OCI-LY1 (cell line): ENCODE measurements around the gene RNF150.

Experiments
- H2AFZ ChIP-seq: fragments of 200-600 bp; sonication (generic), shearing (Covaris generic); 2 replicates; pipeline ENCODE4 v1.6.0; 2014; ENCODE audit warnings: antibody characterized with exemption, mild to moderate bottlenecking, low read length
- H3F3A ChIP-seq: fragments of 200-600 bp; sonication (generic), shearing (Covaris generic); 2 replicates; pipeline ENCODE4 v1.6.0; 2014; ENCODE audit warnings: mild to moderate bottlenecking, antibody characterized with exemption, low read length, moderate library complexity; ENCODE audit not compliant: insufficient read depth
- H3K27ac ChIP-seq: fragments of 200-600 bp; sonication (generic); 2 replicates; pipeline ENCODE4 v1.5.1; 2014; ENCODE audit warnings: low read length, mixed run types, mild to moderate bottlenecking, low read depth; ENCODE audit not compliant: poor library complexity, severe bottlenecking
- H3K27me3 ChIP-seq: fragments of 200-600 bp; sonication (generic); 2 replicates; pipeline ENCODE4 v1.6.0; 2014; ENCODE audit warnings: antibody characterized with exemption, mild to moderate bottlenecking, low read length, moderate library complexity; ENCODE audit not compliant: insufficient read depth
- H3K36me3 ChIP-seq: fragments of 200-600 bp; sonication (generic); 2 replicates; pipeline ENCODE4 v1.6.1; 2014; ENCODE audit warnings: mild to moderate bottlenecking, antibody characterized with exemption, low read length, moderate library complexity, mixed read lengths; ENCODE audit not compliant: insufficient read depth
- H3K4me1 ChIP-seq: fragments of 200-600 bp; sonication (generic); 2 replicates; pipeline ENCODE4 v1.5.1; 2014; ENCODE audit warnings: mild to moderate bottlenecking, low read length, moderate library complexity; ENCODE audit not compliant: insufficient read depth, severe bottlenecking
- H3K4me2 ChIP-seq: fragments of 200-600 bp; sonication (generic), shearing (Covaris generic); 2 replicates; pipeline ENCODE4 v1.6.1; 2014; ENCODE audit warnings: low read length
- H3K4me3 ChIP-seq: fragments of 200-600 bp; sonication (generic); 2 replicates; pipeline ENCODE4 v1.5.1; 2014; ENCODE audit warnings: low read length, low read depth, mild to moderate bottlenecking, mixed read lengths; ENCODE audit not compliant: poor library complexity, severe bottlenecking
- H3K79me2 ChIP-seq: fragments of 200-600 bp; shearing (Covaris generic); 2 replicates; pipeline ENCODE4 v1.6.1; 2016; ENCODE audit warnings: mixed run types, low read length, mixed read lengths; ENCODE audit not compliant: insufficient read depth
- H3K9ac ChIP-seq: fragments of 200-600 bp; sonication (generic), shearing (Covaris generic); 2 replicates; pipeline ENCODE4 v1.6.1; 2014; ENCODE audit warnings: mild to moderate bottlenecking, low read length, mixed read lengths
- H3K9me2 ChIP-seq: fragments of 200-600 bp; sonication (generic), shearing (Covaris generic); 2 replicates; pipeline ENCODE4 v1.6.1; 2014; ENCODE audit warnings: low read depth, mild to moderate bottlenecking, low read length, mixed read lengths
- H3K9me3 ChIP-seq: fragments of 200-600 bp; shearing (Covaris generic); 2 replicates; pipeline ENCODE4 v1.6.1; 2014; ENCODE audit warnings: low read length, mixed read lengths
- H4K20me1 ChIP-seq: fragments of 200-600 bp; sonication (generic), shearing (Covaris generic); 2 replicates; pipeline ENCODE4 v1.6.0; 2016; ENCODE audit warnings: mild to moderate bottlenecking, low read length; ENCODE audit not compliant: insufficient read depth
- EZH2 ChIP-seq: fragments of 200-600 bp; sonication (generic), shearing (Covaris generic); IDR thresholded peaks from 2 replicates; pipeline ENCODE4 v1.8.0; 2017; ENCODE audit warnings: borderline replicate concordance, mixed run types, mild to moderate bottlenecking, antibody characterized with exemption, low read length, moderate library complexity, mixed read lengths
- TF ChIP-seq, protein P1 (sequence below): fragments of 200-600 bp; sonication (generic), shearing (Covaris generic); IDR thresholded peaks from 2 replicates; pipeline ENCODE4 v1.5.1; 2017; ENCODE audit warnings: mild to moderate bottlenecking, antibody characterized with exemption, low read length, moderate library complexity, mixed read lengths

Gene RNF150

DNA sequence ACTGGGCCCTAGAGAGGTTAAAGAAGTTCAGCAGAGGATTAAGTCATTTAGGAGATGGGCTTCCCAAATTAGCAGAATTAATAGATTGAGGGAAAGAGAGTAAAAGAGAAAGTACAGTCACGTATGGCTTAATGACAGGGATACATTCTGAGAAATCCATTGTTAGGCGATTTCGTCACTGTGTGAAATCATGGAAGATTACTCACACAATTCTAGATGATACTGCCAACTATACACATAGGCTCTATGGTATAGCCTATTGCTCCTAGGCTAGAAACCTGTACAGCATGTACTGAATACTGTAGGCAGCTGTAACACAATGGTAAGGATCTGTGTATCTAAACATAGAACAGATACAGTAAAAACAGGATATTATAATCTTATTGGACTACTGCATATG is 180.6 kb downstream of the RNF150 start:
- H3K9me2 ChIP-seq: no peaks in the 10 kb centered on the region
- H3K9ac ChIP-seq: no peak overlapping the region
- no peaks in the 10 kb centered on the region for H3K79me2 ChIP-seq
- H3K4me2 ChIP-seq: no peak overlapping the region
- no peaks in the 10 kb centered on the region for H3K27me3 ChIP-seq
- H3K36me3 ChIP-seq: no peaks in the 10 kb centered on the region
- H3F3A ChIP-seq: no peaks in the 10 kb centered on the region
- H4K20me1 ChIP-seq: no peaks in the 10 kb centered on the region
- H2AFZ ChIP-seq: no peak overlapping the region
- H3K27ac ChIP-seq: no peak overlapping the region
- TF ChIP-seq, protein P1, sequence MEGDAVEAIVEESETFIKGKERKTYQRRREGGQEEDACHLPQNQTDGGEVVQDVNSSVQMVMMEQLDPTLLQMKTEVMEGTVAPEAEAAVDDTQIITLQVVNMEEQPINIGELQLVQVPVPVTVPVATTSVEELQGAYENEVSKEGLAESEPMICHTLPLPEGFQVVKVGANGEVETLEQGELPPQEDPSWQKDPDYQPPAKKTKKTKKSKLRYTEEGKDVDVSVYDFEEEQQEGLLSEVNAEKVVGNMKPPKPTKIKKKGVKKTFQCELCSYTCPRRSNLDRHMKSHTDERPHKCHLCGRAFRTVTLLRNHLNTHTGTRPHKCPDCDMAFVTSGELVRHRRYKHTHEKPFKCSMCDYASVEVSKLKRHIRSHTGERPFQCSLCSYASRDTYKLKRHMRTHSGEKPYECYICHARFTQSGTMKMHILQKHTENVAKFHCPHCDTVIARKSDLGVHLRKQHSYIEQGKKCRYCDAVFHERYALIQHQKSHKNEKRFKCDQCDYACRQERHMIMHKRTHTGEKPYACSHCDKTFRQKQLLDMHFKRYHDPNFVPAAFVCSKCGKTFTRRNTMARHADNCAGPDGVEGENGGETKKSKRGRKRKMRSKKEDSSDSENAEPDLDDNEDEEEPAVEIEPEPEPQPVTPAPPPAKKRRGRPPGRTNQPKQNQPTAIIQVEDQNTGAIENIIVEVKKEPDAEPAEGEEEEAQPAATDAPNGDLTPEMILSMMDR: no peak
- TF ChIP-seq EZH2: no peak
- no peaks in the 10 kb centered on the region for H3K4me1 ChIP-seq
- H3K9me3 ChIP-seq: peaks cover 3% of the 10 kb centered on the region; the same call in 1 of the 2 replicates
- no peak overlapping the region for H3K4me3 ChIP-seq

DNA sequence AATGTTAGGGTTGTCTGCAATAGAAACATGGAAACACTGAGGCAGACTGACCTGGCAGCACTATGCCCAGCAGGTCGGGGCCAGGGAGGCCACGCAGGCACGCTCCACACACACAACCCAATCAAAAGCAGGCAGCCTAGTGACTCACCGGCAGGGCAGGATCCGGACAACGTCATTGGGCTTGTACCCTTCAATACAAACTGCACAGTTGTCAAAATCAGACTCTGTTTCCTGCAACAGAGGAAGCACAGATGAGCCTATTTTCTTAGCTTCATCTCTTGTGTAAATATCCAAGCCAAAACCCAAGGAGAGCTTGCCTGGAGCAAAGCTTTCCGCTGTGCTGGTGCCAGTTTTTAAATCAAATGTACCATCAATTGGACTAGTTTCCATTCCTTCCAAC is 185.8 kb downstream of the RNF150 start:
- Histone ChIP-seq H3K9me3 (no peaks in the 10 kb centered on the region), H3K4me3 (no peak overlapping the region), H3K79me2 (no peaks in the 10 kb centered on the region), H3F3A (no peaks in the 10 kb centered on the region), H3K27me3 (no peaks in the 10 kb centered on the region), H2AFZ (no peak overlapping the region), H3K4me1 (no peaks in the 10 kb centered on the region), H3K4me2 (no peak overlapping the region), H3K9me2 (no peaks in the 10 kb centered on the region), H3K36me3 (no peaks in the 10 kb centered on the region), H4K20me1 (no peaks in the 10 kb centered on the region), H3K27ac (no peak overlapping the region), H3K9ac (no peak overlapping the region)
- TF ChIP-seq, protein P1: no peak

DNA sequence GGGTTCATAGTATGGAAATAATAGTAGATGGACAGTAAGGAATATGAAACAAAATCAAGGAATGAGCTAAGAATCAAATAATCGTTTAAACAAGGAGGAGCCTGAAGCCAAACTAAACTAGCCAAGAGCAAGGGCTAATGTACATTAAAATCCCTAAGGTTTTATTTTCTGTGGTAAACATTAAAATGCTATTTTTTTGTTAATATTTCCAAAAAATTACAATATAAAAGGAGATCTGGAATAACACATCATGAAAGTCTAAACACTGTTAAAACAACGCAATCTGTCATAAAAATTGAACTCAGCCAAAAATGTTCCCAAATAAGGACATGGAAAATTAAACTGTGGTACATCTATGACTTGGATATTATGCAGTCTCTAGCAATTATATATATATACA is 188.2 kb downstream of the RNF150 start:
- TF ChIP-seq, protein P1: no peak
- TF ChIP-seq EZH2: no peak
- Histone ChIP-seq H3F3A (no peaks in the 10 kb centered on the region), H3K4me2 (no peak overlapping the region), H4K20me1 (no peaks in the 10 kb centered on the region), H3K79me2 (no peaks in the 10 kb centered on the region), H3K27ac (no peak overlapping the region), H3K9ac (no peak overlapping the region), H3K27me3 (no peaks in the 10 kb centered on the region), H3K9me2 (no peaks in the 10 kb centered on the region), H3K36me3 (no peaks in the 10 kb centered on the region), H3K4me3 (no peak overlapping the region), H2AFZ (no peak overlapping the region), H3K4me1 (no peaks in the 10 kb centered on the region), H3K9me3 (no peaks in the 10 kb centered on the region)
